ENCODE data around the gene TLL2.

The TLL2 gene

GRCh38 chr10:96460316-96460715 is 53.4 kb downstream of the TLL2 start:
- no peak for FAIRE-seq

GRCh38 chr10:96457341-96457740 is 56.4 kb downstream of the TLL2 start:
- no peak for FAIRE-seq

GRCh38 chr10:96456296-96456840 is 57.4 kb downstream of the TLL2 start:
- FAIRE-seq, result no peak

- FAIRE-seq, result no peak
Observed at GRCh38 chr10:96453856-96454583, 59.7 kb downstream of the TLL2 start.

DNA sequence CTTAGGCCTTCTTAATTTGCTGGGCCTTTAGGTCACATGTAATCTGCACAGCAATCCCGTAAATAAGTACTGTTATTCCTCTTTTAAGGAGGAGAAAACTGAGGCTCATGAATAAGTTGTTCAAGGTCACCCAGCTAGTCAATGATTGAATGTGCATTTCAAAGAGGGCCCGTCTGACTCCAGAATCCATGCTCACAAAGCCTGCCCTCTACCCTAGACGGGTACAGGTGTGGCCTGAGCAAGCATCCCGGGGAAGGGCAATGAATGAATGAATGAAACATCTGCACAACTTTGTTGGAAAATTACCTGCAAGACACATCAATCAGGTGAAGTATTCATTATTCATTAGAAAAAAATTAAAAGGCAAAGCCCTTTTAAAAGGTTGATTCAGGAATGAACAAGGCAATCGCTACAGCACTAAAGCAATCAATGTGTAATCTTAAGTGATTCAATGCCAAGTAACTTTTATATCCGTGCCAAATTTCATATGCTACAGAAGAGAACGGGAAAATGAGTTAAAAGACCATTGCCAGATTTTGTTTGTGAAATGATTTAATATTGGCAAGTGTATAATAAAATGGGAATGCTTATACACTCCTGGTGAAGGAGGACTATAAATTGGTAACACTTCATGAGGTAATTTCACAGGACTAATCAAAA is 61.1 kb downstream of the TLL2 start:
- FAIRE-seq, result no peak

GRCh38 chr10:96450529-96451207 is 63.1 kb downstream of the TLL2 start:
- FAIRE-seq, result no peak

DNA sequence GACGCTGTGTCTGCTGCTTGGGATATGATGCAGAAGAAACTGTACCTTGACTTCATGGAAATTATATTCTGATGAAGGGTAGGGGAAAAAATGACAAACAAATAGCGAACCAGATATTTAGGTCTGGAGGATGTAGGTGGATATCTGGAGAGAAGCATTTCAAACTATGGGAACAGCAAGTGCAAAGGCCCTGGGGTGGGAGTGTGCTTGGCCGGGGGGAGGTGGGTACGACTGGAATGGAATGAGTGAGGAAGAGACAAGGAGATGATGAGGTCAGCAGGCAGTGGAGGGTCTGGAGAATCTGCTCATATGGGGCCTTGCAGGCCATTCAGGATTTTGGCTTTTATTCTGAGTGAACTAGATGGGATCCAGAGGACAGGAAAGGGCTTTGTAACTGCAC is 65.2 kb downstream of the TLL2 start:
- no peak for FAIRE-seq

GRCh38 chr10:96448021-96448457 is 65.7 kb downstream of the TLL2 start:
- FAIRE-seq, result no peak

GRCh38 chr10:96446966-96447596 is 66.6 kb downstream of the TLL2 start:
- FAIRE-seq, result no peak

DNA sequence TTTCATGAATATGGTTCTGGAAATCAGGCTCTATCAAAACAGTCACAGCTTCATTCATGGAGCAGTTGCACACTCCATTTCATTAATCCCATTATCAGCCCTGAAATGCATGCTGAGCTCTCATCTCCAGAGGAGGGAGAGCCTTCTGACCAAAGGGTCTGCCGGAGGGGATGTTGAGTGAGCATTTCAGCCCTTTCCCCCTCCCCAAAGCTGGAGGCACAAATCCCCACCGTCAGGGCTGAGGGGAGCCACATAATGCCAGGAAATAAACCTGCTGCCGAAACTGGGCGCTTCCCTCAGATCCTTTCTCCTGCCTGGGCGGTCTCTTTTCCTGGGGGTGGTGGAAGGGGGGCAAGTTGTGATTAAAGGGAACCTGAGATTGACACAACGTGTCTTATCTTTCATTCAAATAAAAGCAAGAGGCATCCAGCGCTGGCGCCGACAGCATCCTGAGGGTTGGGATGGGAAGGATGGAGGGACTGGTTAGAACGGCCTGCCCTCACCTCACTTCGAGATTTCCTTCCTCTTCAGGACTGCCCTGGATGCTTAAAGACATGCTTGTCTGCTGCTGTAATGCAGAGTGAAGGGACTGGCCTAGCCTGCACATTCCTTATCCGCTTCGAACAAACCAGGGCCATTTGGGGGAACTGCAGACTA is 71.6 kb downstream of the TLL2 start:
- no peak for FAIRE-seq

- FAIRE-seq, result no peak
Observed at GRCh38 chr10:96441322-96441885, 72.3 kb downstream of the TLL2 start.

- FAIRE-seq, result no peak
Observed at GRCh38 chr10:96440361-96441292, 73.1 kb downstream of the TLL2 start.

- no peak for FAIRE-seq
Observed at GRCh38 chr10:96439725-96440124, 74.0 kb downstream of the TLL2 start.

DNA sequence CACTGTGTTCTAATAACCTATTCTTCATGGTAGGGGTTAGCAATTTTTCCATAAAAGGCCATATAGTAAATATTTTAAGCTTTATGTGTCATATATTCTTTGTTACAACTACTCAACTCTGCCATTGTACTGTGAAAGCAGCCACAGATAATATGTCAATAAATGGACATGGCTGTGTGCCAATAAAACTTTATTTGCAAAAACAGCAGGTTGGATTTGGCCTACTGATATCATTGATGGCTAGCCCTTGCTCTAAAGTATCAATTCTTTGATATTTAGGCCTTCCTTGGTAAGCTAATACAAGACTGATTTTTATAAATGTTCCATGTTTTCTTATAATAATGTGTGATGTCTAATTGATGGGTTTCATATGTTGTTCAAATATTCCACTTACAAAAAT is 77.7 kb downstream of the TLL2 start:
- FAIRE-seq, result no peak

DNA sequence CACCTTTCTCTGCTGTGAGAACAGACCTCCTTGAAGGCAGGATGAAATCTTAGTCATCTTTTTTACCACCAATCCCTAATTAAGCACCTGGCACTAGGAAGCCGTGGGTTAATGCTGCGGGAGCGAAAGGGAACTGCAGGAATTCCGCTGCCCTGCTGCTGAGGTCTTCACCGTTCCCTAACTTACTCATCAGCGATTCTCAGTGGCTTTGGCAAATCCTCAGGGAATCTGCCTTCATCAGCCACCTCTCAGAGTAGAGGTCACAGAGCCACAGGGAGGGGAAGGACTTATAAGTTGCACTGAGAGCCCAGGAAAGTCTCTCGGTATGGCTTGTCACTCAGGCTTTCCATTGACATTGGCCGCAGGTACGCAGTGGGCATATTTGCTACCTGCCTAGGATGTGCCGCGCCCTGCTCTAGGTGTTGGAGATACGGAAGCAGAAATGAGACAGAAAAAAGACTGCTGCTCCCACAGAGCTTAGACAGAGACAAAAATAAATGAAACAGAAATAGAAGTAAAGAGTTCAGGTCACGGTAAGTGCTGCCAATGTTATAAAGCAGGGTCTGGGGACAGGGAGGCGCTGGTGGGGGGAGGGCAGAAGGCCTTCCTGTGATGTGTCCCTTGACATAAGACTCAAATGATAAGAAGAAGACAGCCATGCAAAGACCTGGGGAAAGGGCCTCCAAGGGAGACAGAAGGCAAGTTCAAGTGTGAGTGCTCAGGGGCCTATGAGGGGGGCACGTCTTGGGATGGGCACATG is 82.3 kb downstream of the TLL2 start:
- FAIRE-seq, result no peak

DNA sequence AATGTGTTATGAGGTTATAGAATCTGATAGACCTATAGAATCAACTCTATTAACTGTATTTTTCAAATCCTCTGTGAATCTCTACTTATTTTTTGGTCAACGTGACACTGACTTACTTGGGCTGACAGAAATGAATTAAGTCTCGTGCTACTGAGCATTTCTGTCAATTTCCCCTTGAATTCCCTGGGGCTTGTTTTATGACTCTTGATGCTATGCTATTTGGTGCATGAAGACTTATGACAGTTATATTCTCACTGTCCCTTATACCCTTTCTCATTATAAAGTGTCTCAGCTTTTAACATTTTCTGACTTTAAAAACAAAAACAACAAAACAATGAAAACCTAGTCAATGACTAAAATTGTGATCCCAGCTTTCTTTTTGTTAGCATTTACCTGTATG is 86.4 kb downstream of the TLL2 start:
- no peak for FAIRE-seq

- FAIRE-seq, result no peak
Observed at GRCh38 chr10:96422525-96422924, 91.2 kb downstream of the TLL2 start.

DNA sequence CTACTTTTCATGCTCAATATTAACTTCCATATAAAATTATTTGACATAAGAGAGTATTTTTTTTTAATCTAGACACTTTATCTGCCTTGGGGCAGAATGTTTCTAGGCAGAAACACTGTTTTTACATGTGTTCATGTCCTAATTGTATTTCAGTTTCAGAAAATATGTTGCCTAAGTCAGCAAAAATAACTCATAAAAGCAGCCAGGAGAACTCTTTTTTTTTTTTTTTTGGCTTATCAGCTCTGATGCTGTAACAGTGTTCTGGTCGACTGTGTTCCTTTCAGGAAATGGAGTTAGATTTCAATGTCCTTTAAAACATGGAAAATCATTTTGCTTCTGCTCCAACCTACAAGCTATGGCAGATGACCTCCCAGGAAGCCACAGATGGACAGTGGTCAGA is 91.7 kb downstream of the TLL2 start:
- FAIRE-seq, result no peak

DNA sequence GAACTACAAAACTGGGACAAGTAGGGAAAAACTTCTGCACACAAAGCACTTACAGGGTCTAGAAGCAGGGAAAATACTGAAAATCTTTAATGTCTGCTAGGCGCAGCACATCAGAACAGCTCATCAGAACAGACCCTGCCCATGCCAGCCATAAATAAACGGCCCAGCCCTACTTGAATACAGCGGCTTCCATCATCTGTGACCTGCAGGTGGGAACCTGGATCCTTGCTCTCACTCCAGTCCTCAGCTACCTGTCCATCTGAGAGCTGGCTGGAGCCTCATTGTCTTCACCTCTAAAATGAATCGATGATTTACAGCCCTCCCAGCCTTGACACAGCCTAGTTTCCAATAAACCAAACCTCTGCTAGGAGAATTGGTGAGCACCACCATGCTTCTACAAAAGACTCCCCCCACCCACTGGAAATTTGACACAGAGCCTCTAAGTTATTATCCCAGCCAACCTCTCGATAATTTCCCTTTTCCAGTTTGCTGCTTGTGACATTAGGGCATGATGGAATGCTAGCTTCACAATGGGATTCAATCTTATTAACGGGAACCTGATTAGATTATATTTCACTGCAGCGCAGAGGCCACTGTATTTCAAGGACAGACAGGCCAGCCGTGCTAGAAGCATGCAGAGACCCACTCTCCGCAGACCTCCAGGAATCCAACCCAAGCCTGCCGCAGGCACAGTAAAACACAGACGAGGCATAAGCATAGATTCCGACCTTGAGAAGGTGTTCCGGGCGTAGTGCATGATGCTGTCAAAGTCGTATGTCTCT is 93.3 kb downstream of the TLL2 start:
- no peak for FAIRE-seq

- FAIRE-seq, result no peak
Observed at GRCh38 chr10:96419351-96419750, 94.4 kb downstream of the TLL2 start.

All from G401.6 (cell line).